GM23338 (cell line): ENCODE results near the gene ADSL. TPM values are rescaled to one million over a fixed set of nuclear protein-coding genes. Genes with fewer than 3 reads are reported as not detected.
A peak's percentile ranks its signal among the peaks of the same experiment; 100 is the strongest.

Experiments
- ATAC-seq: fragments of 200-7000 bp; cut with Tn5 transposase; 3 replicates; pipeline ENCODE4 v1.9.1; 2020
- DNase-seq: peaks from one replicate; pipeline ENCODE4 v3.0.0-alpha.2; 2015; ENCODE audit warnings: low spot score
- H2AFZ ChIP-seq: fragments of 200-600 bp; sonication (generic); 2 replicates; pipeline ENCODE4 v1.8.0; 2016; ENCODE audit warnings: antibody characterized with exemption, mild to moderate bottlenecking, moderate library complexity
- H3F3A ChIP-seq: fragments of 200-600 bp; sonication (generic); replicated peaks from 2 replicates; pipeline ENCODE4 v1.8.0; 2017; ENCODE audit warnings: antibody characterized with exemption, mixed run types, low read depth
- H3K27ac ChIP-seq: fragments of 200-600 bp; sonication (generic); 2 replicates; pipeline ENCODE4 v1.6.1; 2016; ENCODE audit warnings: low read depth
- H3K27me3 ChIP-seq: fragments of 200-600 bp; sonication (generic); 2 replicates; pipeline ENCODE4 v1.8.0; 2016; ENCODE audit warnings: mild to moderate bottlenecking, mixed run types, moderate library complexity; ENCODE audit not compliant: insufficient read depth
- H3K36me3 ChIP-seq: fragments of 200-600 bp; sonication (generic); 2 replicates; pipeline ENCODE4 v1.8.0; 2016; ENCODE audit warnings: mild to moderate bottlenecking; ENCODE audit not compliant: insufficient read depth
- H3K4me1 ChIP-seq: fragments of 200-600 bp; sonication (generic); 2 replicates; pipeline ENCODE4 v1.8.0; 2016; ENCODE audit warnings: mild to moderate bottlenecking, moderate library complexity; ENCODE audit not compliant: insufficient read depth
- H3K4me2 ChIP-seq: fragments of 200-600 bp; sonication (generic); 2 replicates; pipeline ENCODE4 v1.7.1; 2017; ENCODE audit warnings: mixed run types
- H3K4me3 ChIP-seq: fragments of 200-600 bp; sonication (generic); 2 replicates; pipeline ENCODE4 v1.6.1; 2016; ENCODE audit warnings: mixed run types
- H3K79me2 ChIP-seq: fragments of 200-600 bp; sonication (generic); replicated peaks from 2 replicates; pipeline ENCODE4 v1.8.0; 2017; ENCODE audit warnings: mild to moderate bottlenecking; ENCODE audit not compliant: insufficient read depth
- H3K9me2 ChIP-seq: fragments of 200-600 bp; sonication (generic); 2 replicates; pipeline ENCODE4 v1.8.0; 2017; ENCODE audit not compliant: insufficient read depth
- H4K20me1 ChIP-seq: fragments of 200-600 bp; sonication (generic); replicated peaks from 2 replicates; pipeline ENCODE4 v1.8.0; 2017; ENCODE audit warnings: mild to moderate bottlenecking; ENCODE audit not compliant: insufficient read depth
- H3K27ac Mint-ChIP-seq: 2 replicates; pipeline ENCODE4 v1.8.0; 2020; ENCODE audit warnings: inconsistent platforms, mild to moderate bottlenecking, moderate library complexity, mixed read lengths
- H3K27me3 Mint-ChIP-seq: 3 replicates; pipeline ENCODE4 v1.8.0; 2022; ENCODE audit warnings: low read depth, mild to moderate bottlenecking, moderate library complexity, mixed read lengths, inconsistent platforms; ENCODE audit not compliant: insufficient read depth, poor library complexity
- H3K36me3 Mint-ChIP-seq: 3 replicates; pipeline ENCODE4 v1.8.0; 2021; ENCODE audit warnings: low read depth, mild to moderate bottlenecking, inconsistent platforms, moderate library complexity, mixed read lengths
- H3K4me1 Mint-ChIP-seq: 3 replicates; pipeline ENCODE4 v1.8.0; 2020; ENCODE audit warnings: mild to moderate bottlenecking, inconsistent platforms, mixed read lengths
- H3K4me3 Mint-ChIP-seq: 3 replicates; pipeline ENCODE4 v1.8.0; 2021; ENCODE audit warnings: moderate library complexity, mild to moderate bottlenecking, inconsistent platforms, mixed read lengths
- H3K9me3 Mint-ChIP-seq: 3 replicates; pipeline ENCODE4 v1.8.0; 2020; ENCODE audit warnings: moderate library complexity, mild to moderate bottlenecking, inconsistent platforms, mixed read lengths
- CREB1 ChIP-seq: fragments of 250-450 bp; sonication (Bioruptor Pico); IDR thresholded peaks from 2 replicates; pipeline ENCODE4 v1.5.0; 2020; ENCODE audit warnings: low read depth, mild to moderate bottlenecking, moderate library complexity
- EZH2 ChIP-seq: fragments of 200-600 bp; sonication (generic); IDR thresholded peaks from one replicate; pipeline ENCODE4 v1.8.0; 2017; ENCODE audit warnings: antibody characterized with exemption, mild to moderate bottlenecking, low read depth; ENCODE audit not compliant: unreplicated experiment
- NANOG ChIP-seq: IDR thresholded peaks from 2 replicates; pipeline ENCODE4 v1.6.1; 2016; ENCODE audit warnings: antibody characterized with exemption, borderline replicate concordance
- POLR2AphosphoS5 ChIP-seq: IDR thresholded peaks from 2 replicates; pipeline ENCODE4 v1.6.1; 2016; ENCODE audit warnings: antibody characterized with exemption, low read depth
- ZNF331 ChIP-seq: fragments of 250-450 bp; sonication (Bioruptor Pico); IDR thresholded peaks from 2 replicates; pipeline ENCODE4 v1.5.0; 2020; ENCODE audit warnings: low read depth, mild to moderate bottlenecking, moderate library complexity
- long read RNA-seq: library from polyadenylated mRNA; unstranded; transcript quantifications from one replicate; pipeline ENCODE4 v2.0.0, GENCODE V29; 2020; ENCODE audit not compliant: unreplicated experiment
- polyA plus RNA-seq: library from polyadenylated mRNA; unstranded; fragments of >200 nt; fragmentation: Nextera tagmentation; extraction: Ambion mirVana; gene quantifications from 2 replicates; pipeline ENCODE4 v1.2.1, GENCODE V29; 2016
- total RNA-seq: library from RNA; depleted of rRNA; stranded (reverse); fragments of >200 nt; shearing (Covaris generic); gene quantifications from 2 replicates; pipeline ENCODE4 v1.2.3, GENCODE V29; 2014; rRNA removed
- TF ChIP-seq, protein P1 (sequence below), 2 experiments: fragments of 200-600 bp in 1 of 2; sonication (generic) in 1 of 2; conservative IDR thresholded peaks; 2 replicates each; pipeline versions ENCODE4 v1.5.1 to v1.6.1; 2016 to 2017; ENCODE audit warnings: antibody characterized with exemption in 2 of 2, low read depth in 2 of 2, mild to moderate bottlenecking in 2 of 2, moderate library complexity in 1 of 2
- TF ChIP-seq, protein P2 (sequence below): IDR thresholded peaks from 2 replicates; pipeline ENCODE4 v1.6.1; 2016; ENCODE audit warnings: antibody characterized with exemption
- TF ChIP-seq, protein P3 (sequence below): IDR thresholded peaks from one replicate; pipeline ENCODE4 v1.6.1; 2018; ENCODE audit warnings: antibody characterized with exemption; ENCODE audit not compliant: unreplicated experiment
- TF ChIP-seq, protein P4 (sequence below): fragments of 250-450 bp; sonication (Bioruptor Pico); IDR thresholded peaks from 2 replicates; pipeline ENCODE4 v1.5.0; 2020; ENCODE audit warnings: mild to moderate bottlenecking, moderate library complexity

Gene ADSL
- 221 and 232 TPM in 2 replicates for total RNA-seq
- polyA plus RNA-seq, result 120 and 131 TPM in 2 replicates
- long read RNA-seq, full-length matches to known transcripts, result 267 of 297 reads
- long read RNA-seq, partial matches to known transcripts, result 4 of 297 reads
- long read RNA-seq, other reads (novel, unspliced or antisense), result 26 of 297 reads

DNA sequence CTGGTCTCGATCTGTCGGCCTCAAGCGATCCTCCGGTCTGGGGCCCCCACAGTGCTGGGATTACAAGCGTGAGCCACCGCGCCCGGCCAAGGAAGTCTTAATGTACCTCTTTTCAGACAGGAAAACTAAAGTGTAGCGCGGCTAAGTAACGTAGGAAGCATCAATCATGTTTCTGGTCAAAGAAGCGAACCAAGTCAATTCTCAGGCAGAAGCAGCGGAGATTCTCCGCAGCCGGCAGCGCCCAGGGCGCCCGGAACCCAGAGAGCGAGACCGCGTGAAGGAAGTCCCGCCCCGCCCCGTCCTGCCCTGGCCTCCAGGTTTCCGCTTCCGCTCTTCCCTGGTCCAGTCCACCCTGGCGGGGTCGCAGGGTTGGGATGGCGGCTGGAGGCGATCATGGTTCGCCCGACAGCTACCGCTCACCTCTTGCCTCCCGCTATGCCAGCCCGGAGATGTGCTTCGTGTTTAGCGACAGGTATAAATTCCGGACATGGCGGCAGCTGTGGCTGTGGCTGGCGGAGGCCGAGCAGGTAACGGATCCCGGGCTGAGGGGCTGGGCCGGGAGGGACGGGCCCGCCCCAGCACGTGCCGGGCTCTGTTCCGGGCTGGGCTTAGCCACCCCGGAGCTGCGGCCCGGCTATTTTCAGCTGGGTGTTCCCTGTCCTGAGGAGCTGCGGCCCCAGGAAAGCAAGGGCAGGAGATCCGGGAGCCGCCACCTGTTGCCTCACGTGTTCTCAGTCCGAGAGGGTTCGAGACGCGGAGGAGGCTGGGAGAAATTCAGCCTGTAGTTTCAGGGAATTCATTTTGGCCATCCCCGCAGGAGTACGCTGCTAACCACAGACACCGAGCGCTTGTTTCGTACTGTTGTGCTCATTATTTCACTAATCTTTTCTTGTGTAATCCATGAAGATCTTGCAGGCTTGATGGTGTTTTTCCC lies at the start of gene ADSL:
ADSL (plus strand) TSS at position 316 of the 934 bp plus-strand sequence; CDS start at position 375, 59 bp downstream.
- ATAC-seq (peak; percentile 97), DNase-seq (peak; percentile 94)
- Histone ChIP-seq H3K4me3 (peak within 1 kb of the TSS; percentile 68), H3K9me2 (no peaks in the 10 kb centered on the region), H3K79me2 (peaks cover 49% of the 10 kb centered on the region), H3K27me3 (no peaks in the 10 kb centered on the region), H3K27ac (peak within 1 kb of the TSS; percentile 89), H2AFZ (peak within 1 kb of the TSS; percentile 98), H4K20me1 (peaks cover 22% of the 10 kb centered on the region), H3K4me2 (peak within 1 kb of the TSS; percentile 87), H3K4me1 (peaks cover 6% of the 10 kb centered on the region; the same call in 1 of the 2 replicates), H3F3A (peaks cover 21% of the 10 kb centered on the region), H3K36me3 (peaks cover 27% of the 10 kb centered on the region)
- H3K9me3 Mint-ChIP-seq, result no peaks in the 10 kb centered on the region
- peaks cover 8% of the 10 kb centered on the region; the same call in 2 of the 3 replicates for H3K4me1 Mint-ChIP-seq
- TF ChIP-seq ZNF331 (no peak), NANOG (no peak), POLR2AphosphoS5 (peak; percentile 100), CREB1 (CRISPR knock-in tag) (0 out of 2 replicates have a peak, but pooled peaks have one; percentile 19), EZH2 (no peak)
- TF ChIP-seq, protein P1, sequence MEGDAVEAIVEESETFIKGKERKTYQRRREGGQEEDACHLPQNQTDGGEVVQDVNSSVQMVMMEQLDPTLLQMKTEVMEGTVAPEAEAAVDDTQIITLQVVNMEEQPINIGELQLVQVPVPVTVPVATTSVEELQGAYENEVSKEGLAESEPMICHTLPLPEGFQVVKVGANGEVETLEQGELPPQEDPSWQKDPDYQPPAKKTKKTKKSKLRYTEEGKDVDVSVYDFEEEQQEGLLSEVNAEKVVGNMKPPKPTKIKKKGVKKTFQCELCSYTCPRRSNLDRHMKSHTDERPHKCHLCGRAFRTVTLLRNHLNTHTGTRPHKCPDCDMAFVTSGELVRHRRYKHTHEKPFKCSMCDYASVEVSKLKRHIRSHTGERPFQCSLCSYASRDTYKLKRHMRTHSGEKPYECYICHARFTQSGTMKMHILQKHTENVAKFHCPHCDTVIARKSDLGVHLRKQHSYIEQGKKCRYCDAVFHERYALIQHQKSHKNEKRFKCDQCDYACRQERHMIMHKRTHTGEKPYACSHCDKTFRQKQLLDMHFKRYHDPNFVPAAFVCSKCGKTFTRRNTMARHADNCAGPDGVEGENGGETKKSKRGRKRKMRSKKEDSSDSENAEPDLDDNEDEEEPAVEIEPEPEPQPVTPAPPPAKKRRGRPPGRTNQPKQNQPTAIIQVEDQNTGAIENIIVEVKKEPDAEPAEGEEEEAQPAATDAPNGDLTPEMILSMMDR (conservative IDR thresholded peaks at IDR 0.05; ENCODE audit: low read depth in 2 of 2), result no peak
- TF ChIP-seq, protein P2, sequence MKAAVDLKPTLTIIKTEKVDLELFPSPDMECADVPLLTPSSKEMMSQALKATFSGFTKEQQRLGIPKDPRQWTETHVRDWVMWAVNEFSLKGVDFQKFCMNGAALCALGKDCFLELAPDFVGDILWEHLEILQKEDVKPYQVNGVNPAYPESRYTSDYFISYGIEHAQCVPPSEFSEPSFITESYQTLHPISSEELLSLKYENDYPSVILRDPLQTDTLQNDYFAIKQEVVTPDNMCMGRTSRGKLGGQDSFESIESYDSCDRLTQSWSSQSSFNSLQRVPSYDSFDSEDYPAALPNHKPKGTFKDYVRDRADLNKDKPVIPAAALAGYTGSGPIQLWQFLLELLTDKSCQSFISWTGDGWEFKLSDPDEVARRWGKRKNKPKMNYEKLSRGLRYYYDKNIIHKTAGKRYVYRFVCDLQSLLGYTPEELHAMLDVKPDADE, result peak; percentile 85
- TF ChIP-seq, protein P3, sequence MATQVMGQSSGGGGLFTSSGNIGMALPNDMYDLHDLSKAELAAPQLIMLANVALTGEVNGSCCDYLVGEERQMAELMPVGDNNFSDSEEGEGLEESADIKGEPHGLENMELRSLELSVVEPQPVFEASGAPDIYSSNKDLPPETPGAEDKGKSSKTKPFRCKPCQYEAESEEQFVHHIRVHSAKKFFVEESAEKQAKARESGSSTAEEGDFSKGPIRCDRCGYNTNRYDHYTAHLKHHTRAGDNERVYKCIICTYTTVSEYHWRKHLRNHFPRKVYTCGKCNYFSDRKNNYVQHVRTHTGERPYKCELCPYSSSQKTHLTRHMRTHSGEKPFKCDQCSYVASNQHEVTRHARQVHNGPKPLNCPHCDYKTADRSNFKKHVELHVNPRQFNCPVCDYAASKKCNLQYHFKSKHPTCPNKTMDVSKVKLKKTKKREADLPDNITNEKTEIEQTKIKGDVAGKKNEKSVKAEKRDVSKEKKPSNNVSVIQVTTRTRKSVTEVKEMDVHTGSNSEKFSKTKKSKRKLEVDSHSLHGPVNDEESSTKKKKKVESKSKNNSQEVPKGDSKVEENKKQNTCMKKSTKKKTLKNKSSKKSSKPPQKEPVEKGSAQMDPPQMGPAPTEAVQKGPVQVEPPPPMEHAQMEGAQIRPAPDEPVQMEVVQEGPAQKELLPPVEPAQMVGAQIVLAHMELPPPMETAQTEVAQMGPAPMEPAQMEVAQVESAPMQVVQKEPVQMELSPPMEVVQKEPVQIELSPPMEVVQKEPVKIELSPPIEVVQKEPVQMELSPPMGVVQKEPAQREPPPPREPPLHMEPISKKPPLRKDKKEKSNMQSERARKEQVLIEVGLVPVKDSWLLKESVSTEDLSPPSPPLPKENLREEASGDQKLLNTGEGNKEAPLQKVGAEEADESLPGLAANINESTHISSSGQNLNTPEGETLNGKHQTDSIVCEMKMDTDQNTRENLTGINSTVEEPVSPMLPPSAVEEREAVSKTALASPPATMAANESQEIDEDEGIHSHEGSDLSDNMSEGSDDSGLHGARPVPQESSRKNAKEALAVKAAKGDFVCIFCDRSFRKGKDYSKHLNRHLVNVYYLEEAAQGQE, result peak; percentile 4
- TF ChIP-seq, protein P4, sequence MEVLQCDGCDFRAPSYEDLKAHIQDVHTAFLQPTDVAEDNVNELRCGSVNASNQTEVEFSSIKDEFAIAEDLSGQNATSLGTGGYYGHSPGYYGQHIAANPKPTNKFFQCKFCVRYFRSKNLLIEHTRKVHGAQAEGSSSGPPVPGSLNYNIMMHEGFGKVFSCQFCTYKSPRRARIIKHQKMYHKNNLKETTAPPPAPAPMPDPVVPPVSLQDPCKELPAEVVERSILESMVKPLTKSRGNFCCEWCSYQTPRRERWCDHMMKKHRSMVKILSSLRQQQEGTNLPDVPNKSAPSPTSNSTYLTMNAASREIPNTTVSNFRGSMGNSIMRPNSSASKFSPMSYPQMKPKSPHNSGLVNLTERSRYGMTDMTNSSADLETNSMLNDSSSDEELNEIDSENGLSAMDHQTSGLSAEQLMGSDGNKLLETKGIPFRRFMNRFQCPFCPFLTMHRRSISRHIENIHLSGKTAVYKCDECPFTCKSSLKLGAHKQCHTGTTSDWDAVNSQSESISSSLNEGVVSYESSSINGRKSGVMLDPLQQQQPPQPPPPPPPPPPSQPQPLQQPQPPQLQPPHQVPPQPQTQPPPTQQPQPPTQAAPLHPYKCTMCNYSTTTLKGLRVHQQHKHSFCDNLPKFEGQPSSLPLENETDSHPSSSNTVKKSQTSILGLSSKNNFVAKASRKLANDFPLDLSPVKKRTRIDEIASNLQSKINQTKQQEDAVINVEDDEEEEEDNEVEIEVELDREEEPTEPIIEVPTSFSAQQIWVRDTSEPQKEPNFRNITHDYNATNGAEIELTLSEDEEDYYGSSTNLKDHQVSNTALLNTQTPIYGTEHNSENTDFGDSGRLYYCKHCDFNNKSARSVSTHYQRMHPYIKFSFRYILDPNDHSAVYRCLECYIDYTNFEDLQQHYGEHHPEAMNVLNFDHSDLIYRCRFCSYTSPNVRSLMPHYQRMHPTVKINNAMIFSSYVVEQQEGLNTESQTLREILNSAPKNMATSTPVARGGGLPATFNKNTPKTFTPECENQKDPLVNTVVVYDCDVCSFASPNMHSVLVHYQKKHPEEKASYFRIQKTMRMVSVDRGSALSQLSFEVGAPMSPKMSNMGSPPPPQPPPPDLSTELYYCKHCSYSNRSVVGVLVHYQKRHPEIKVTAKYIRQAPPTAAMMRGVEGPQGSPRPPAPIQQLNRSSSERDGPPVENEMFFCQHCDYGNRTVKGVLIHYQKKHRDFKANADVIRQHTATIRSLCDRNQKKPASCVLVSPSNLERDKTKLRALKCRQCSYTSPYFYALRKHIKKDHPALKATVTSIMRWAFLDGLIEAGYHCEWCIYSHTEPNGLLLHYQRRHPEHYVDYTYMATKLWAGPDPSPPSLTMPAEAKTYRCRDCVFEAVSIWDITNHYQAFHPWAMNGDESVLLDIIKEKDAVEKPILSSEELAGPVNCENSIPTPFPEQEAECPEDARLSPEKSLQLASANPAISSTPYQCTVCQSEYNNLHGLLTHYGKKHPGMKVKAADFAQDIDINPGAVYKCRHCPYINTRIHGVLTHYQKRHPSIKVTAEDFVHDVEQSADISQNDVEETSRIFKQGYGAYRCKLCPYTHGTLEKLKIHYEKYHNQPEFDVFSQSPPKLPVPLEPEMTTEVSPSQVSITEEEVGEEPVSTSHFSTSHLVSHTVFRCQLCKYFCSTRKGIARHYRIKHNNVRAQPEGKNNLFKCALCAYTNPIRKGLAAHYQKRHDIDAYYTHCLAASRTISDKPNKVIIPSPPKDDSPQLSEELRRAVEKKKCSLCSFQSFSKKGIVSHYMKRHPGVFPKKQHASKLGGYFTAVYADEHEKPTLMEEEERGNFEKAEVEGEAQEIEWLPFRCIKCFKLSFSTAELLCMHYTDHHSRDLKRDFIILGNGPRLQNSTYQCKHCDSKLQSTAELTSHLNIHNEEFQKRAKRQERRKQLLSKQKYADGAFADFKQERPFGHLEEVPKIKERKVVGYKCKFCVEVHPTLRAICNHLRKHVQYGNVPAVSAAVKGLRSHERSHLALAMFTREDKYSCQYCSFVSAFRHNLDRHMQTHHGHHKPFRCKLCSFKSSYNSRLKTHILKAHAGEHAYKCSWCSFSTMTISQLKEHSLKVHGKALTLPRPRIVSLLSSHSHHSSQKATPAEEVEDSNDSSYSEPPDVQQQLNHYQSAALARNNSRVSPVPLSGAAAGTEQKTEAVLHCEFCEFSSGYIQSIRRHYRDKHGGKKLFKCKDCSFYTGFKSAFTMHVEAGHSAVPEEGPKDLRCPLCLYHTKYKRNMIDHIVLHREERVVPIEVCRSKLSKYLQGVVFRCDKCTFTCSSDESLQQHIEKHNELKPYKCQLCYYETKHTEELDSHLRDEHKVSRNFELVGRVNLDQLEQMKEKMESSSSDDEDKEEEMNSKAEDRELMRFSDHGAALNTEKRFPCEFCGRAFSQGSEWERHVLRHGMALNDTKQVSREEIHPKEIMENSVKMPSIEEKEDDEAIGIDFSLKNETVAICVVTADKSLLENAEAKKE, result no peak
- peaks cover 37% of the 10 kb centered on the region for H3K36me3 Mint-ChIP-seq
- peaks cover 12% of the 10 kb centered on the region for H3K27me3 Mint-ChIP-seq
- H3K27ac Mint-ChIP-seq, result peak within 1 kb of the TSS; percentile 97
- H3K4me3 Mint-ChIP-seq, result peak within 1 kb of the TSS; percentile 97
